Psoas muscle (tissue), 8 donors: ENCODE data around the gene CYTL1. TPM values are rescaled to one million over a fixed set of nuclear protein-coding genes. Genes with fewer than 3 reads are reported as not detected.
"Not testable (repeated sequence)": the region's sequence is repeated elsewhere in the genome, so short reads cannot be mapped to it uniquely, and the experiment has no call there.

Source experiments
- ATAC-seq, 4 donors: fragments of 200-7000 bp; cut with Tn5 transposase; one replicate each; pipeline ENCODE4 v1.9.1; 2020; ENCODE audit warnings: moderate library complexity in 3 of 4, mild to moderate bottlenecking in 2 of 4
- DNase-seq, 2 donors: peaks; one replicate each; pipeline ENCODE4 v3.0.0-alpha.2; 2020
- H3K27ac ChIP-seq: fragments of 200-600 bp; one replicate; pipeline ENCODE4 v1.8.0; 2022
- H3K27me3 ChIP-seq, 3 donors: fragments of 200-600 bp in 1 of 3; one replicate each; pipeline versions ENCODE4 v1.6.1 to v1.8.0; 2013 to 2022; ENCODE audit warnings: low read length in 2 of 3, mild to moderate bottlenecking in 2 of 3, moderate library complexity in 1 of 3; ENCODE audit not compliant: insufficient read depth in 3 of 3
- H3K36me3 ChIP-seq, 2 donors: fragments of 200-600 bp in 1 of 2; one replicate each; pipeline versions ENCODE4 v1.6.1 to v1.8.0; 2013 to 2022; ENCODE audit warnings: low read depth in 1 of 2, mild to moderate bottlenecking in 1 of 2, moderate library complexity in 1 of 2; ENCODE audit not compliant: insufficient read depth in 1 of 2
- H3K4me1 ChIP-seq: fragments of 200-600 bp; one replicate; pipeline ENCODE4 v1.8.0; 2022
- H3K4me3 ChIP-seq: fragments of 200-600 bp; one replicate; pipeline ENCODE4 v1.8.0; 2022; ENCODE audit warnings: mild to moderate bottlenecking
- H3K9me3 ChIP-seq: fragments of 200-600 bp; one replicate; pipeline ENCODE4 v1.8.0; 2022
- CTCF ChIP-seq: fragments of 200-600 bp; IDR thresholded peaks from one replicate; pipeline ENCODE4 v1.8.0; 2022; ENCODE audit warnings: antibody characterized with exemption
- WGBS, 3 donors: extraction: QIAGEN DNeasy Blood & Tissue Kit; methylation state at CpG; one replicate each; pipeline versions ENCODE4 v1.1.6 to v1.1.7; 2013; 5-methylcytosine and 5-hydroxymethylcytosine counted together
- intact Hi-C, 2 donors: fragments of 100-400 bp; cut with DNase I; formaldehyde crosslinking; loops; one replicate each; pipeline versions ENCODE4 v1.11.0 to v1.14.2; 2022
- polyA plus RNA-seq, 3 donors: library from polyadenylated mRNA; stranded (reverse); fragments of 200-250 nt; gene quantifications; one replicate each; pipeline ENCODE4 v1.2.3, GENCODE V29; 2013
- total RNA-seq, 4 donors: library from RNA; stranded (reverse); fragmentation: NEBNext Ultra II Directional in 2 of 4; extraction: Animal tissue kit (Norgen Biotek cat#: 25700) in 2 of 4; gene quantifications; one replicate each; pipeline versions ENCODE4 v1.2.1 to v1.2.4, GENCODE V29; 2021 to 2023
- donor health status: healthy with polysubstance abuse.
- donor health status: DM: no; HTN: no; CAD: no; lungs with moderate emphysema.
- donor health status: Bipolar disorder and iron deficiency.
- donor health status: healthy.
- donor health status: DM: yes; HTN: yes; CAD: no.
- donor health status: DM: no; HTN: no; CAD: no.
- donor health status: DM: no; HTN: no; CAD: no.
- donor health status: DM: yes; HTN: yes; CAD: no.

Gene CYTL1
- total and polyA plus RNA-seq, 7 donors, result 0.05 to 0.34 (median 0.11) TPM; not detected in 3

- Histone ChIP-seq H3K4me3 (no peak overlapping the region), H3K9me3 (no peaks in the 10 kb centered on the region), H3K27ac (no peak overlapping the region), H3K4me1 (no peaks in the 10 kb centered on the region), H3K27me3 (peaks cover 0 to 9% (median 3%) of the 10 kb centered on the region in 3 donors), H3K36me3 (no peaks in the 10 kb centered on the region)
- no peak for DNase-seq
- intact Hi-C loops, result no loop called here
- WGBS, 3 donors, result 94 to 97% (median 97%) methylated on average over 5 of the region's 5 CpGs
- TF ChIP-seq CTCF, result no peak
- ATAC-seq, result no peak
Observed at GRCh38 chr4:5012244-5012898, 6.9 kb downstream of the CYTL1 start.

GRCh38 chr4:5010984-5011383, 8.3 kb downstream of the CYTL1 start:
- TF ChIP-seq CTCF, result no peak
- H3K27ac ChIP-seq, result no peak overlapping the region
- 93 to 98% (median 94%) methylated on average over 2 of the region's 2 CpGs for WGBS, 3 donors
- ATAC-seq, result no peak
- H3K36me3 ChIP-seq, result no peaks in the 10 kb centered on the region
- no peaks in the 10 kb centered on the region for H3K4me1 ChIP-seq
- H3K27me3 ChIP-seq, result peaks cover 0 to 7% (median 3%) of the 10 kb centered on the region in 3 donors
- intact Hi-C loops, result no loop called here
- no peak for DNase-seq
- no peak overlapping the region for H3K4me3 ChIP-seq
- no peaks in the 10 kb centered on the region for H3K9me3 ChIP-seq

- WGBS, 3 donors, result 41 to 55% (median 54%) methylated on average over 3 of the region's 3 CpGs
- Histone ChIP-seq H3K4me3 (no peak overlapping the region), H3K27me3 (peaks cover 0 to 7% (median 3%) of the 10 kb centered on the region in 3 donors), H3K9me3 (no peaks in the 10 kb centered on the region), H3K27ac (no peak overlapping the region), H3K4me1 (no peaks in the 10 kb centered on the region), H3K36me3 (no peaks in the 10 kb centered on the region)
- no peak for ATAC-seq
- intact Hi-C loops, result no loop called here
- no peak for DNase-seq
- TF ChIP-seq CTCF, result no peak
Observed at GRCh38 chr4:5009796-5010195, 9.5 kb downstream of the CYTL1 start.

DNA sequence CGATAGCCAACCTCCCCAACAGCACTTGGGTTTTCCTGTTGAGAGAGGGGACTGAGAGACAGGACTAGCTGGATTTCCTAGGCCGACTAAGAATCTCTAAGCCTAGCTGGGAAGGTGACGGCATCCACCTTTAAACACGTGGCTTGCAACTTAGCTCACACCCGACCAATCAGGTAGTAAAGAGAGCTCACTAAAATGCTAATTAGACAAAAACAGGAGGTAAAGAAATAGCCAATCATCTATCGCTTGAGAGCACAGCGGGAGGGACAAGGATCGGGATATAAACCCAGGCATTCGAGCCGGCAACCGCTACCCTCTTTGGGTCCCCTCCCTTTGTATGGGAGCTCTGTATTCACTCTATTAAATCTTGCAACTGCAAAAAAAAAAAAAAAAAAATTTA, 12.3 kb downstream of the CYTL1 start:
- H3K27me3 ChIP-seq, ATAC-seq, H3K36me3 ChIP-seq, H3K27ac ChIP-seq, intact Hi-C loops, H3K9me3 ChIP-seq, DNase-seq, H3K4me1 ChIP-seq, H3K4me3 ChIP-seq: not testable (repeated sequence)
- WGBS, 3 donors, result 78 to 85% (median 85%) methylated on average over 11 of the region's 11 CpGs

GRCh38 chr4:5004496-5004895, 14.8 kb downstream of the CYTL1 start:
- no peak overlapping the region for H3K4me3 ChIP-seq
- whole genome bisulfite sequencing, 3 donors, result 90 to 92% (median 91%) methylated on average over 8 of the region's 8 CpGs
- H3K36me3 ChIP-seq, result no peaks in the 10 kb centered on the region
- intact Hi-C loops, result no loop called here
- no peak overlapping the region for H3K27ac ChIP-seq
- DNase-seq, result no peak
- H3K27me3 ChIP-seq, result peaks cover 0 to 2% (median 0%) of the 10 kb centered on the region in 3 donors
- no peak for ATAC-seq
- no peaks in the 10 kb centered on the region for H3K9me3 ChIP-seq
- no peak for TF ChIP-seq CTCF
- no peaks in the 10 kb centered on the region for H3K4me1 ChIP-seq
